ENCODE data around the gene PIEZO2. TPM values are rescaled to one million over a fixed set of nuclear protein-coding genes. Genes with fewer than 3 reads are reported as not detected.

PIEZO2 gene
- total RNA-seq, 1 experiment from 2014 or later = 5.5 TPM

- no peaks in the 10 kb centered on the region for H3K27me3 ChIP-seq (replicated peaks)
- H3K27ac ChIP-seq = no peak overlapping the region
- no peaks in the 10 kb centered on the region for H3K9me3 ChIP-seq (replicated peaks)
- peaks cover 14% of the 10 kb centered on the region for H3K4me1 ChIP-seq (replicated peaks)
- no peak overlapping the region for H3K4me3 ChIP-seq
- DNase-seq (ENCODE audit: low read depth in 1 of 2, low spot score in 2 of 2) = no peak
- H3K36me3 ChIP-seq = no peaks in the 10 kb centered on the region
Observed at GRCh38 chr18:10895976-10896375, 253.4 kb downstream of the PIEZO2 start.

- no peak for DNase-seq (ENCODE audit: low read depth in 1 of 2, low spot score in 2 of 2)
- Histone ChIP-seq H3K4me1 (replicated peaks) (peaks cover 11% of the 10 kb centered on the region), H3K27ac (no peak overlapping the region), H3K9me3 (replicated peaks) (no peaks in the 10 kb centered on the region), H3K4me3 (no peak overlapping the region), H3K36me3 (no peaks in the 10 kb centered on the region), H3K27me3 (replicated peaks) (no peaks in the 10 kb centered on the region)
Observed at GRCh38 chr18:10894501-10894900, 254.9 kb downstream of the PIEZO2 start.

GRCh38 chr18:10893761-10894160 lies 255.6 kb downstream of the PIEZO2 start:
- Histone ChIP-seq H3K9me3 (replicated peaks) (no peaks in the 10 kb centered on the region), H3K27me3 (replicated peaks) (no peaks in the 10 kb centered on the region), H3K36me3 (no peaks in the 10 kb centered on the region), H3K27ac (no peak overlapping the region), H3K4me1 (replicated peaks) (peaks cover 10% of the 10 kb centered on the region), H3K4me3 (no peak overlapping the region)
- DNase-seq (ENCODE audit: low read depth in 1 of 2, low spot score in 2 of 2) = no peak

GRCh38 chr18:10893196-10893595 lies 256.2 kb downstream of the PIEZO2 start:
- Histone ChIP-seq H3K36me3 (no peaks in the 10 kb centered on the region), H3K9me3 (replicated peaks) (no peaks in the 10 kb centered on the region), H3K4me3 (no peak overlapping the region), H3K27ac (no peak overlapping the region), H3K27me3 (replicated peaks) (no peaks in the 10 kb centered on the region), H3K4me1 (replicated peaks) (peaks cover 10% of the 10 kb centered on the region)
- DNase-seq (ENCODE audit: low read depth in 1 of 2, low spot score in 2 of 2) = no peak

GRCh38 chr18:10892786-10893185 lies 256.6 kb downstream of the PIEZO2 start:
- Histone ChIP-seq H3K4me1 (replicated peaks) (peaks cover 10% of the 10 kb centered on the region), H3K27me3 (replicated peaks) (no peaks in the 10 kb centered on the region), H3K4me3 (no peak overlapping the region), H3K36me3 (no peaks in the 10 kb centered on the region), H3K27ac (no peak overlapping the region), H3K9me3 (replicated peaks) (no peaks in the 10 kb centered on the region)
- DNase-seq (ENCODE audit: low read depth in 1 of 2, low spot score in 2 of 2) = peak in 1 of 2 experiments; percentile 8

- peaks cover 3% of the 10 kb centered on the region; the same call in 1 of the 2 replicates for H3K4me1 ChIP-seq (replicated peaks)
- H3K9me3 ChIP-seq (replicated peaks) = no peaks in the 10 kb centered on the region
- DNase-seq (ENCODE audit: low read depth in 1 of 2, low spot score in 2 of 2) = no peak
- H3K36me3 ChIP-seq = no peaks in the 10 kb centered on the region
- no peak overlapping the region for H3K27ac ChIP-seq
- no peak overlapping the region for H3K4me3 ChIP-seq
- H3K27me3 ChIP-seq (replicated peaks) = no peaks in the 10 kb centered on the region
Observed at GRCh38 chr18:10890022-10890421, 259.3 kb downstream of the PIEZO2 start.

- Histone ChIP-seq H3K4me1 (replicated peaks) (no peaks in the 10 kb centered on the region), H3K27me3 (replicated peaks) (no peaks in the 10 kb centered on the region), H3K9me3 (replicated peaks) (no peaks in the 10 kb centered on the region)
Observed at GRCh38 chr18:10878703-10879102, 270.7 kb downstream of the PIEZO2 start.

GRCh38 chr18:10877987-10878386 lies 271.4 kb downstream of the PIEZO2 start:
- no peak overlapping the region for H3K4me3 ChIP-seq
- H3K27ac ChIP-seq = no peak overlapping the region
- H3K9me3 ChIP-seq (replicated peaks) = no peaks in the 10 kb centered on the region
- H3K27me3 ChIP-seq (replicated peaks) = no peaks in the 10 kb centered on the region
- DNase-seq (ENCODE audit: low read depth in 1 of 2, low spot score in 2 of 2) = no peak
- no peaks in the 10 kb centered on the region for H3K4me1 ChIP-seq (replicated peaks)
- no peaks in the 10 kb centered on the region for H3K36me3 ChIP-seq

More at GRCh38 chr18:10878703-10879102, 270.7 kb downstream of the PIEZO2 start:
- Histone ChIP-seq H3K4me3 (no peak overlapping the region), H3K36me3 (no peaks in the 10 kb centered on the region), H3K27ac (no peak overlapping the region)
- DNase-seq (ENCODE audit: low read depth in 1 of 2, low spot score in 2 of 2) = no peak

GRCh38 chr18:10875811-10876210 lies 273.6 kb downstream of the PIEZO2 start:
- no peaks in the 10 kb centered on the region for H3K36me3 ChIP-seq
- no peaks in the 10 kb centered on the region for H3K27me3 ChIP-seq (replicated peaks)
- no peak overlapping the region for H3K4me3 ChIP-seq
- no peaks in the 10 kb centered on the region for H3K4me1 ChIP-seq (replicated peaks)
- no peak for DNase-seq (ENCODE audit: low read depth in 1 of 2, low spot score in 2 of 2)
- no peaks in the 10 kb centered on the region for H3K9me3 ChIP-seq (replicated peaks)
- H3K27ac ChIP-seq = no peak overlapping the region

- no peak overlapping the region for H3K4me3 ChIP-seq
- no peaks in the 10 kb centered on the region for H3K4me1 ChIP-seq (replicated peaks)
- no peaks in the 10 kb centered on the region for H3K27me3 ChIP-seq (replicated peaks)
- H3K36me3 ChIP-seq = no peaks in the 10 kb centered on the region
- H3K9me3 ChIP-seq (replicated peaks) = no peaks in the 10 kb centered on the region
- DNase-seq (ENCODE audit: low read depth in 1 of 2, low spot score in 2 of 2) = no peak
- no peak overlapping the region for H3K27ac ChIP-seq
Observed at GRCh38 chr18:10872304-10872703, 277.1 kb downstream of the PIEZO2 start.

- H3K4me1 ChIP-seq (replicated peaks) = peaks cover 35% of the 10 kb centered on the region
- H3K4me3 ChIP-seq = no peak overlapping the region
- H3K27me3 ChIP-seq (replicated peaks) = no peaks in the 10 kb centered on the region
- H3K36me3 ChIP-seq = no peaks in the 10 kb centered on the region
- no peak for DNase-seq (ENCODE audit: low read depth in 1 of 2, low spot score in 2 of 2)
- no peaks in the 10 kb centered on the region for H3K9me3 ChIP-seq (replicated peaks)
- no peak overlapping the region for H3K27ac ChIP-seq
Observed at GRCh38 chr18:10864722-10865121, 284.6 kb downstream of the PIEZO2 start.

- DNase-seq (ENCODE audit: low read depth in 1 of 2, low spot score in 2 of 2) = peak in 1 of 2 experiments; percentile 70
- Histone ChIP-seq H3K36me3 (no peaks in the 10 kb centered on the region), H3K27ac (peak overlapping the region; percentile 51)
Observed at GRCh38 chr18:10863026-10863425, 286.3 kb downstream of the PIEZO2 start.

GRCh38 chr18:10860928-10861327 lies 288.4 kb downstream of the PIEZO2 start:
- H3K4me3 ChIP-seq = no peak overlapping the region
- no peaks in the 10 kb centered on the region for H3K9me3 ChIP-seq (replicated peaks)
- H3K27ac ChIP-seq = peak overlapping the region; percentile 24; the same call in 1 of the 2 replicates
- no peaks in the 10 kb centered on the region for H3K36me3 ChIP-seq
- peak; percentile 52 to 58 for DNase-seq (ENCODE audit: low read depth in 1 of 2, low spot score in 2 of 2)
- no peaks in the 10 kb centered on the region for H3K27me3 ChIP-seq (replicated peaks)
- peaks cover 35% of the 10 kb centered on the region for H3K4me1 ChIP-seq (replicated peaks)

More at GRCh38 chr18:10863026-10863425, 286.3 kb downstream of the PIEZO2 start:
- no peaks in the 10 kb centered on the region for H3K27me3 ChIP-seq (replicated peaks)
- H3K9me3 ChIP-seq (replicated peaks) = no peaks in the 10 kb centered on the region
- H3K4me3 ChIP-seq = no peak overlapping the region
- H3K4me1 ChIP-seq (replicated peaks) = peaks cover 35% of the 10 kb centered on the region

GRCh38 chr18:10860382-10860781 lies 289.0 kb downstream of the PIEZO2 start:
- DNase-seq (ENCODE audit: low read depth in 1 of 2, low spot score in 2 of 2) = peak in 1 of 2 experiments; percentile 2
- H3K36me3 ChIP-seq = no peaks in the 10 kb centered on the region
- no peak overlapping the region for H3K4me3 ChIP-seq
- no peaks in the 10 kb centered on the region for H3K27me3 ChIP-seq (replicated peaks)
- H3K4me1 ChIP-seq (replicated peaks) = peaks cover 35% of the 10 kb centered on the region
- H3K9me3 ChIP-seq (replicated peaks) = no peaks in the 10 kb centered on the region
- H3K27ac ChIP-seq = peak overlapping the region; percentile 24; the same call in 1 of the 2 replicates

GRCh38 chr18:10858477-10858876 lies 290.9 kb downstream of the PIEZO2 start:
- Histone ChIP-seq H3K36me3 (no peaks in the 10 kb centered on the region), H3K4me3 (no peak overlapping the region), H3K9me3 (replicated peaks) (no peaks in the 10 kb centered on the region), H3K4me1 (replicated peaks) (peaks cover 28% of the 10 kb centered on the region), H3K27me3 (replicated peaks) (no peaks in the 10 kb centered on the region), H3K27ac (no peak overlapping the region)
- no peak for DNase-seq (ENCODE audit: low read depth in 1 of 2, low spot score in 2 of 2)
